Erythroblast (primary cell): ENCODE measurements around the gene DPYSL4.
A peak's percentile ranks its signal among the peaks of the same experiment; 100 is the strongest.

Experiments
- DNase-seq, 2 experiments: peaks; one replicate each; lab custom pipeline; 2025; lab: John Stamatoyannopoulos, UW
- GATA1 ChIP-seq: IDR thresholded peaks from 2 replicates; pipeline ENCODE4 v1.6.1; 2011; ENCODE audit warnings: low read depth, mild to moderate bottlenecking, control low read depth, low read length, moderate library complexity
- POLR2A ChIP-seq: IDR thresholded peaks from 2 replicates; pipeline ENCODE4 v1.6.1; 2011; ENCODE audit warnings: mild to moderate bottlenecking, low read length

DPYSL4 gene

DNA sequence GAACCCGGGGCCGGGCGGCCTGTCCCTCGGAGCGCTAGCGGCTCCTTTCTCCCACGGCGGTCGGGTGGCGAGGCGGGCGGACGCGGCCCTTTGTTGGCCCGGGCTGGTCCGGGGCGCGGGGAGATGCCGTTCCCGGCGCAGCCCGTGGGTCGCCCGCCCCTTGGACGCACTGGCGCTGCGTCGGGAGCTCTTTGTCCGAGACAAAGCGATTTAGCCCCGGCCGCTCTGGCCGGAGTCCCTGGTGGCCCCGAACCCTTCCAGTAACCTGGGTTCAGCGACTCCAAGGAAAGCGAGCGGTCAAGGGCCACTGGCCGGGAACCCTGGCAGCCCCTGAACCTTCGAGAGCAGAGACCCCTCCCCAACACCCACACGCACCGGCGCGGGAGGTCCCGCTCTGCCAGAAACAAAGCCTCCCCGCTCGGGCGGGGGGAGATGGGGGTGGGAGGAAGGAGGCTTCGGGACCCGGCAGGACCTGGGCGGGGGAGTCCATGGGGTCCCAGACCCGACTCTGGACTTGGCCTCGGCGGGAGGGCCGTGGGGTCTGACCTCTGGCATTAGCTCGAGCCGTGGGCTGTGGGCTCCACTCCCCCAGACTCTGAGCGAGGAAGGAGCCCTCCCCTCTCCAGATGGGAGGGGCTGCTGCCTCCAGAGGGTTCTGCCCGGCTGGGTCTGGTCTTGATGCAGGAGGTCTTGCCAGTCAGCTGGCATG is 836 bp downstream of the DPYSL4 start:
- TF ChIP-seq POLR2A (no peak), GATA1 (no peak)
- DNase-seq: no peak

DNA sequence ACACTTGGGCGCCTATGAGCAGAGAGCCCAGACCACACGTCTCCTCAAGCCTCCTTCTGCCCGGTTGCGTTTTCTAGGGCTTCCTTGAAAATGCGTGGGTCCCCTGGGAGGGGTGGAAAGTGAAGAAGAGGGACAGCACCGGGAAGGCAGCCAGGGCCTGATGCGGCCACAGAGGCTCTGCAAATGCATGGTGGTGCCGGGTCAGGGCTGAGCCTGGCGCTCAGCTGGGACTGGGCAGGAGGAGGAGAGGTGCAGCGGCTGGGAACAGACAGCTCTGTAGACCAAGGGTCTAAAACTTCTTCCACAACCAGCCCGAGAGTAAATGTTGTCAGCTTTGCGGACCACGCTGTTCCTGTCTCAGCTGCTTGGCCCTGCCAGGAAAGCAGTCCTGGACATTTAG is 1.6 kb downstream of the DPYSL4 start:
- TF ChIP-seq POLR2A (no peak), GATA1 (no peak)
- no peak for DNase-seq

DNA sequence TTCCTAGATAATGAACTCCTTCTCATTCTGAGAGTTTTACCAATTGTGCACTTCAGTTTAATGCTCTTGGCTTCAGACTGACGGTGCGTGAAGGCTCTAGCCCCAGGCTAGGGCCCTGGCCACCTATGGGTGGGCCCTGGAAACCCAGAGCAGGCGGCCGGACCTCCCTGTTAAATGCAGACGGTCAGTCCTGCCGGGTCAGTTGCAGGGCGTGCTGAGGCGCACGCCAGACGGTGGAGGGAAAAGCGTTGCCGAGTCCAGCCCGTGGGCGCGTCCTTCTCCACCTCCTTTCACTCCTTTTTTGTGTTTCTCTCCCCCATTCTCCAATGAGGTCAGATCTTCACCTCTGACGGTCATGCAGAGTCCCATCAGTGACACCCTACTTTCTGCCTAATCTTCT is 2.3 kb downstream of the DPYSL4 start:
- TF ChIP-seq GATA1: no peak
- DNase-seq: no peak

DNA sequence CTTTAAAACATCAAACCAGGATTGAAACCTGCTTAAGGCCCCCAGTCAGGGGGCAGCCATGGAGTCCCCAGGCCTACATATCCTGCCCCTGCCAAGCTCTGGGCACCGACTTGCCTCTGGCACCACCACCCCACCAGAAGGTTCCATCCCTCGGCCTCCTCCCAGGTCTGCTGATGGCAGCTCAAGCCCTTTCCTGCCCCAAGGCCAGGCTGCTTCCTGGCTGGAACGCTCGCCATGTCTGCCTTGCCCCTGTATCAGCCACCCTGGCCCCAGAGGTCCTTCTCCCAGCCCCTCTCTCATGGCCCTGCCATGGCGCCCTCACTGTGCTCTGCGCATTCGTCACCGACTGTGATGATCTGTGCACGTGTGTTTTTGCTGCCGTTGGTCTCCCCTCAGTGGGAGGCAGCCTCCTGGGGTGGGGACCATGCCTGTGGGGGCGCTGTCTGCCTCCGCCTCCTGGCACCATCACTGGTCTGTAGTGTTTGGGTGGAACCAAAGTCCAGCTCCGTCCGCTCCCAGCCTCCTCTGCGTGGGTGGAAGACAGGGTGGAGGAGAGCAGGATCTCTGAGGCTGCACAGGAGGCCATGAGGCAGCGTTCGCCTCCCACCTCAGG is 3.2 kb downstream of the DPYSL4 start:
- no peak for DNase-seq

DNA sequence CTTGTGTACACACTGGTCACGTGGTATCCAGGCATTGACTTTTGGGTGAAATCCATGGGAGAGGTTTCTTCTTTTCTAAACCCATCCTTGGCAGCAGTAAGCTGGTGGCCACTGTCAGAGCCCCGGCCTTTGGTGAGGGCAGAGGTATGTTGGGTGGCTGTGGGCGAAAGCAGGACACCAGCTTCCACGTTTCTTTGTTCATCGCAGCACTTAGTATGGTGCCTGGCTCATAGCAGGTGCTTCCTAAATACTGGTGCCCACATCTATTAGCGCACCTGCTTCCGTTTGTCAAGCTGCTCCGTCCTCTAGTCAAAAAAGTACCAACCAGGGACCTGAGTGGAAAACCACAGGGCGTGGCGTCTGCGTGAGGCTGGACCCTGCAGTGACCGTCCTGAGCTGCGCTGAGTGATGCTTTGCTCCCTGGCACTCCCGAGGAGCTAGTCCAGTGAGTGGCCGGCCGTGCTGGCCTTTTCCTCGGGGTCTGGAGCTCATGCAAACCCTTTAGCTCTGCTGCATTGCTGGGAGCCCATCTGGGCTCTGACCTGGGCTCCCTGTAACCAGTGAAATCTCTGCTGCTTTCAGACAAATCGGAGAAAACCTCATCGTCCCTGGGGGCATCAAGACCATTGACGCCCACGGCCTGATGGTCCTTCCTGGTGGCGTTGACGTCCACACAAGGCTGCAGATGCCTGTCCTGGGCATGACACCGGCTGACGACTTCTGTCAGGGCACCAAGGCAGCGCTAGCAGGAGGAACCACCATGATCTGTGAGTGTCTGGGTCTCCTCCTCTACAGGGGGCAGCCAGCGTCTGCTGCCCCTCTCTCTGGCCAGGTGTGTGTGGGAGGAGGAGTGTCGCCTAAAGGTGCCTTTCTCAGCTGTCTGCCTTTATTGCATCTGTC is 5.6 kb downstream of the DPYSL4 start:
- no peak for DNase-seq
- TF ChIP-seq GATA1 (no peak), POLR2A (no peak)

More for the DNA sequence above, 3.2 kb downstream of the DPYSL4 start:
- TF ChIP-seq GATA1: no peak
- no peak for TF ChIP-seq POLR2A

DNA sequence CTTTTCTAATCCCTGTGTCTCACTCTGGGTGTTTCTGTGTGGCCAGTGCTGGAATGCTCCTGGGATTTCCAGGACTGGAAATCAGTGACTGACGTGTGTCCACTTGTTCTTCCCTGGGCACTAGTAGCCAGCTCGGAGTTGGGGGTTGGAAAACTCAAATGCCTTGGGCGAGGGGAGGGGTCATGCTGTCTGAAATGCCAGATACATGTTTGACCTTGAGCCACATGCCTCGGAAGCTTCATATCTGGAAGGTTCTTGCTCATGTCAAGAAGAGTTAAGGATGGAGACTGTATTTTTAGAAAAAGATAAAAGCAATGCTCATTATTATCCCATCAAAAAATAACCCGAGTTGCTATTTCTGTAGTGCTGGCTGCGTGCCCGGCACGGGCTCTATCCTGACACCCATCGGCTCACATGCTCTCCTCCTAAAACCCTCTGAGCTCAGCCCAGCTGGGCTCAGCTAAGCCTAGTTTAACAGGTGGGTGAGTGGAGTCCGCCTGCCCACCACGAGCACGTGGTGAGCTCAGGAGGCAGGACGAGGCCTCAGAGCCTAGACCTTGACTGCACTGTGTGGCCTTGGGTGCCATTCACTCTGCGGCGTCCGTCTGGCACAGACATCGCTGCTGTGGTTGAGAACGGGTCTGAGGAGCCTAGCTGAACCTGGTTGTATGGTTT is 6.4 kb downstream of the DPYSL4 start:
- no peak for TF ChIP-seq GATA1
- no peak for TF ChIP-seq POLR2A
- no peak for DNase-seq

DNA sequence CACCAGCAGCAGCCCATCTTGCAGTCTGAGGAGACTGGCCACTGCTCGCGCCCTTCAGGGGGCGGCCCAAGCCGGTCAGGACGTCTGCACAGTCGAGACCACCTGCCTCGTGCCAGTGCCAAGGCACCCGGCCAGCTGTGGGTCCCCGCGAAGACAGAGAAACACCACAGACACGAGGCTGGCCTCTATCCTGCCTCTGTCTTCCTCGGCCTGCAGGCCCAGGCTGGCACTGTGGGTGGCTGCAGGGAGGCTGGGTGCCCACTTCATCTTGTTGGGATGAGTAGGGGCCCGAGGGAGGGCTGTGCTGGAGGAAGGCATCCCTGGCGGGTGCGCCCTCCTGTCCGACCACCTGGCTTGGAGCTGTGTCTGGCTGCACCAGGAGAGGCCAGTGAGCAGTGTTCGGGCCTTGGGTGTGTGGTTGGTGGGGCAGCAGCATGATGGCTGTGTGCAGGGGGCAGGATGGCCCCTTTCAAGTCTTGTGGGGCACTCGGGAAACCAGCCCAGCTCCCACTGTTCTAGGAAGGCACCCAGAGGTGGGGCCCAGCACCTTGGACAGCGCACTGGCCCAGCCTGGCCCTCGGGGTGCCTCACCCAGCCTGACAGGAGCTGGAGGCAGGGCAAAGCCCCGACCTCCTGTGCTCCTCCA is 7.3 kb downstream of the DPYSL4 start:
- peak in 1 of 2 experiments; percentile 24 for DNase-seq
- TF ChIP-seq POLR2A (no peak), GATA1 (no peak)

DNA sequence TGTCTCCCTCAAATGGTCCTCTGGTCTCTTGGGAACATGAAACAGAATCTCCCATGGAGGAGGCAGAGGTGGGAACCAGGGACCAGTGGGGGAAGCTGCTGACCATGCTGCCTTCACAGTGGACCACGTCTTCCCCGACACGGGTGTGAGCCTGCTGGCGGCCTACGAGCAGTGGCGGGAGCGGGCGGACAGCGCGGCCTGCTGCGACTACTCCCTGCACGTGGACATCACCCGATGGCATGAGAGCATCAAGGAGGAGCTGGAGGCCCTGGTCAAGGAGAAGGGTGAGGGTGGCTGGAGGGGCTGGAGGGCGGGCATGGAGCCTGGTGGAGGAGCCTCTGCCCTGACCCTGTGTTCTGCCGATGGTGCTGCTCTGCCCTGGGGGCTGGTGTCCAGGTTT is 8.0 kb downstream of the DPYSL4 start:
- no peak for DNase-seq
- TF ChIP-seq POLR2A (no peak), GATA1 (no peak)

DNA sequence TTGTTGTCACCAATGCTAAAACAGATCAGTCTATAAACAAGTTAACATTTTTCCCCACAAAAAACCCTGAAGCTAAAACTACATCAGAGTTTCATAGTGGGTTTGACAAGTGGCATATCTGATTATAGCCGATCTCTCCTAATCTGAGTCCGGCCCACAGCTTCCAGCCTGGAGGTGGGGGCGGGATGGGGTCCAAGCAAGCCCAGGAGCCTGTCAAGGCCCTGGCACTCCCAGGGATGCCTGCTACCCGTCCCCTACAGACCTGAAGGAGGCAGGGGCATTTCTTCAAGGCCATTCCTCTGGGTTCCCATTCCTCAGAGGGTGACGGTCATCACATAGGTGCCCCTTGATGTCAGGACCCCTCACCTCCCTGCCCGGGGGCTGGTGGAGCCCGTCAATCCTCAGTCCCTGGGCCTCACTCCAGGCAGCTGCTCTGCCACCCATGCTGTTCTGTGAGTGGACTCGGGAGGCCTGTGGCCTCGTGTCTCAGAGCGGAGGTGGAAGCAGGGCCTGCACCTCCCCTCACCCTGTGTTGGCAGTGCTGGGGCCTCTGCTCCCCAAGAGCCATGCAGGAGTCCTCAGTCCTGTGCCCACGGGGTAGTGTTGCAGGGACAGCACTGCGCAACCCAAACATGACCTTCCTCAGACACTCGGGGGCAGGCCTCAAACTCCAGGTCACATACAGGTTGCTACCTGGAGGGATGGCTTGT is 8.8 kb downstream of the DPYSL4 start:
- TF ChIP-seq GATA1: no peak
- TF ChIP-seq POLR2A: no peak
- no peak for DNase-seq

DNA sequence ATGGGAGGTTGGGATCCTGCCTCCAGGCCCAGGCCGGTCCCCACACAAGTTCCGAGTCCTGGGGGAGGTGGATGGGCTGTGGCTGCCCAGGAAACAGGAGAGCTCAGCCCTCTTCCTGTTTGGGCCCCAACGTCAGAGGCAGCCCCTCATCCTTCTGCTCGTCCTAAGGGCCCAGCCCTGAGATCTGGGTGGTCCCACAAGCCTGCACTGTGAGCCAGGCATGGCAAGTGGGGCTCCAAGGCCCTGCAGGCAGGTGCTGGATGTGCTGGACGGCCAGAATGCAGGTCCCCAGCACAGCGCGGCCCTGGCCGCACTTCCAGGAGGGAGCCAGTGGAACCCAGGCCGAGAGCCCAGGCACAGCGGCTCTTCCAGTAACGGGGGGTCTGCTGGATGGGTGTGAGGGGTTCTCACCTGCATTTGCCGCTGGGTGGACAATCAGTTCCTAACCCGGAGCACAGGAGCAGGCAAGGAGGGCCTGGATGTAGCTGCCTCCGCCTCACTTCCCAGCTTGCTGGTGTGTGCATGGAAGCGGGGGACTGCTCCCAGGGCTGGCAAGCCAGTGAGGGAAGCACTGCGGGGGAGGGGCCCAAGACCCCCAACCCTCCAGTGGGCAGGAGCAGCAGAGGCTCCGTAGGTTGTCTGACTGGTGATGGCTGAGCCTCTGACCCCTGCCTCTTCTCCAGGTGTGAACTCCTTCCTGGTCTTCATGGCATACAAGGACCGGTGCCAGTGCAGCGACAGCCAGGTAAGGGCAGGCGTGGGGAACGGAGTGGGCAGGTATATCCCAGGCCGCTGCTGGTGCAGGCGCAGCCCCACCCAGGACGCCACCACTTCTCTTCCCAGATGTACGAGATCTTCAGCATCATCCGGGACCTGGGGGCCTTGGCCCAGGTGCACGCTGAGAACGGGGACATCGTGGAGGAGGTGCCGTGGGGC is 9.7 kb downstream of the DPYSL4 start:
- no peak for TF ChIP-seq GATA1
- no peak for TF ChIP-seq POLR2A

DNA sequence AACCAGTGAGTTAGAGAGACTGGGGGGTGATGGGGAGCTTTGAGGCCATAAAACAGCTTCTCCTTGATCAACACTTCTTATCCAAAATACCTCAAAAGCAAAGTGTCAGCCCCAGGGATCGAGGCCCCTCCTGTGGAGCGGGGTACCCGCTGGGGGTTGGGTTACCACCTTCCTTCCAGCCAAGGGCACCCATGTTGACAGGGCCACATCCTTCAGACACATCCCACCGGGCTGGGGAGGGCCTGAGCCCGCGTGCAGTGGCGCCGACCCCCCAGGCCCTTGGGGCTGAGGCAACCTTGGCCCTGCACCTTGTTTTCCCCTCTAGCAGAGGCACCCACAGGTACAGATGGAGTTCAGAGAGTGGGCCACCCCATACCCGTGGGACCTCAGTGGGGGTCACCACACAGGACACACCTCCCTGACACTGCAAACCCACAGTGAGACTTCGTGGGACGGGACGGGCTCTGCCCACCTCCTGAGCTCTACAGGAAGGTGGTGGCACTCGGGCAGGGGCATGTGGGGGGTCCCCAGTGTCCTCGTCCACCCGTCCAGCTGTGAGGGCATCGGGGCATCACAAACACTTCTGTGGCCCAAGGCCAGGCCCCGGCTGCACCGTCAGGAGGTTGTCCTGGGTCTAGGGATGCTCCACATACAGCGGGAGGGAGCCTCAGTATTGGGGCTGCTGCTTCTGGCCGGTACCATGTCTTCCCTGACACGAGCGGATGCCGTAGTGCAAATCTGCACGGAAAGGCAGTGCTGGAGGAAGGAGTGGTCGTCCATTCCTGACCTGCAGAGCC is 10.7 kb downstream of the DPYSL4 start:
- TF ChIP-seq POLR2A: no peak
- TF ChIP-seq GATA1: no peak
- no peak for DNase-seq

More for the DNA sequence above, 9.7 kb downstream of the DPYSL4 start:
- no peak for DNase-seq
